G401.6 (cell line): Measurements from ENCODE around the gene NPSR1.
"Not testable (repeated sequence)": the region's sequence is repeated elsewhere in the genome, so short reads cannot be mapped to it uniquely, and the experiment has no call there.

Source experiments
- FAIRE-seq: peaks from 2 replicates; lab custom pipeline; 2012; peaks lifted over from hg19 to GRCh38; lab: Jason Lieb, UNC

The NPSR1 gene

DNA sequence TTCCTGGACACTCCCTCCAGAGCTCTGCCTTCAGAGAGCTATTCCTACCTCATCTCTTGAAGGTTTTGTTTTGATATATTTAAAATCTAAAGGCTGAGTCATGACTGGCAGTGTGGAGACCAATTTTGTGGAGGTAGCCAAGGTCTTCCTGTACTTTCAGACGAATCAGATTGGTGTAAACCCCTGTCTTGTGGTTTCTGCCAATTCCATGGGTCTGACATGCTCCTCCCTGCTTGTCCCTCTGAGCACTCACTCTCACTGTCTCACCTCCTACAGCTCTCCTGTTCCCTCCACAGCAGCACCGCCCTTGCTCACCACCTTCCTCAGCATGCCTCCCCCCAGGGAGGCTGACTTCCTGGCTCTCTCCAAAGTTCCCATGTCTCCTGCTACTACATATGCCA is 179.8 kb downstream of the NPSR1 start:
- FAIRE-seq, result no peak

DNA sequence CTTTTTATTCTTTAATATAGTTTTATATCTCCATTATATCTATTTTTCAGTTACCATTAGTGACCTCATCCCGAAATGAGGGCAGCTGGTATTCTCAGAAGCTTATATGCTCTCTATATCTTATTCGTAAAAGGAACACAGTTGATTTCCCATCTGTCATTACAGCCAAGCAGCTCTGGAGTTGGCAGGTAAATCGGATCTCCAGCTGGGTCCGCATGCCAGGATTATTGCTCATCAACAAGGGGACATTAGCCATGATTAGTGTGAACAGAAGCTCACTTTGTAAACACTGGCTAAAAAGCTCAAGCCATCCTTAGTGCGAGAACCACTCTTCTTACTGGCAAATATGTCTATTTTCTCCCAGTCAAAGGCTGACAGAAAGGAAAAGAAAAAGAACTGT is 180.3 kb downstream of the NPSR1 start:
- no peak for FAIRE-seq

DNA sequence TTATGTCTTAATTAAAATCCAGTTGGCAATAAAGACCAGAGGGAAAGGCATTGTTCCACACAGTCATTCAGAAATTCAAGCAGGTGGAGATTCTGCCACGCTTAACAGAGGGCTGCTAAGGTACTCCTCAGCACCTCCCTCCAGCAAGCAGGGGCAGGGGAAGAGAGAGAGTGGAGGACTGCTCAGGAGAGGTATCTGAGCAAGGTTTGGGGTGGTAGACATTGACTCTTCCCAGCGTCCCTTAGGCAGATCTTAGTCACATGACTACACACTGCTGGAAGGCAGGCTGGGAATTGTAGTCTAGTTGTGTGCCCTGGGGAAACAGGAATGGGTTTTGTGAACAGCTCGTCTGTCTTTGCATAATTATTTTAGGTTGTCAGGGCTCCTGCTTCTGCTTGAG is 181.6 kb downstream of the NPSR1 start:
- no peak for FAIRE-seq

DNA sequence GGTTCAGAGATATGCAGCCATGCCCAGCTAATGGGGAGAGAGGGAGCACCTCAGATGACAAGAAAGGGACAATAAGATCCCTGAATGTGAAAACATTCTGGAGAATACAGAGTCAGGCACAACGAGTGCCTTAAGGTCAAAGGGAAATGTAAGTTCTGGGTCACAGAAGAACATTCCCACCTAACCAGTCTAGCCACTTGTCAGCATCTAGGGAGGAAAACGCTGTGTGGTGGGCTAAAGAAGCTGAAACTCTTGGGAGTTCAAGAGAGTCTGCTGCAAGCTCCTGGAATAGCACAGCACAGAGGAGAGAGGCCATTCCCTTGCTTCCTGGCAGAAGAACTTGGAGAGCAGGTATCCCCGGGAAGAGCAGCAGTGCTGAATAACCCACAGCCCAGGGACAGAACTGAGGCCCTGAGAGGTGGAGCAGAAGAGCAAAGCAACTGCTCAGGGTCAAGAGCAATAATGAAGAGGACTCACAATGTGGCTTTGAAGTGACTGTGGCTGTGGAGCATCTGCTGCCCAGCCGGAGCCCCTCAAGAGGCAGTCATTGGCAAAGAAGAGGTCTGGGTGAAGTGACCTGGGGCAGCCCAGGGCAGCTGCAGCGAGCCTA is 182.3 kb downstream of the NPSR1 start:
- no peak for FAIRE-seq

DNA sequence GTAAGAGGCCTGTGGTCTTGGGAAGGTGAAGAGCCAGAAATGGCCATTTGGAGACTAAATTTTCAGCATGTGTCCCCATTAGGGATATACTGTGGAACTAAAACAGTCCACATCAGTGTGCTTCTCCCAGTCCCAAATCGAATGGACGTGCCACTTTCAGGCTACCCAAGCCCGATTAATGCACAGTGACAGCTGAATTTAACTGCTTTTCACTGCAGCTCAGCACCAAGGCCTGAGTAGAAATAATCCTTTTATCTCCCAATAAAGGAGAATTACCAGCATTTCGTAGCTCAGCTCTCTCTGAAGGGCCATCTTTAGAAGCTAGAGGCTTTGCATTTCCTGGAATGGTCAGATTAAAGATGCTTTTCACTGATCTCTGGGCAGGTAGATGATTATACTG is 183.3 kb downstream of the NPSR1 start:
- FAIRE-seq, result no peak

DNA sequence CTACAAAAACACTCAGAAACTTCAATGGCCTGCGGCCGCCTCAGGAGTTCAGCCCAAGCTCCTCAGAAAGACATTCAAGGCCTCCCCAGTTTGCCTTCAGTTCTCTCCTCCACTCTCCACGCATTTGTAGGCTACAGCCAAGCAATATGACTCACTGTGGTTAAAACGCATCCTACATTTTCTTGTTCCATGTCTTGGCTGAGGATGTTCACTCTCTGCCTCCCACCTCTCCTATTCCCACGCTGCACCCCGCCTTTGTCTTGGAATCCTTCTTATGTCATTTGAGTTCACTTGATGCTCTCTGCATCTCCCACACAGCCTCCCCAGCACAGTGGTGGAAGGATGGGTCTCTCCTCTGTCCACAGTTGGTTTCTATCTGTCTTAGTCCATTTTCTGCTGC is 184.8 kb downstream of the NPSR1 start:
- no peak for FAIRE-seq

DNA sequence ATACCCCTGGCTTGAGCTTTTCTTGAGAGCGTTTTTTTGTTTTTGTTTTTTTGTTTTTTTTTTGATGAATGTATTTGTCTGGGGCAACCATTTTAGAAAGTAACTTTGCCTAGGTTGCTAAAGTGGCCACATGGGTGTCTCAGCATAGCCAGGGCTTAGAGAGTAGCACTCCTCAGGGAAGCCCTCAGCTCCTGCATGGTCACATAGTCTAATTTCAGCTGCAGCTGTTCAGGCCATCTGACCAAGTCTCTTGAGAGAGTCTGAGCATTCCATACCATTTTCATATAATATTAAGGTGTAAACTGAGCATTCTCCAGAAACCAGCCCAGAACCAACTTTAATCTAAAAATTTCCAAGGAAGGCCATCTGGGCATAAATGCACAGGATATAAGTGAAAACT is 186.4 kb downstream of the NPSR1 start:
- FAIRE-seq, result no peak

DNA sequence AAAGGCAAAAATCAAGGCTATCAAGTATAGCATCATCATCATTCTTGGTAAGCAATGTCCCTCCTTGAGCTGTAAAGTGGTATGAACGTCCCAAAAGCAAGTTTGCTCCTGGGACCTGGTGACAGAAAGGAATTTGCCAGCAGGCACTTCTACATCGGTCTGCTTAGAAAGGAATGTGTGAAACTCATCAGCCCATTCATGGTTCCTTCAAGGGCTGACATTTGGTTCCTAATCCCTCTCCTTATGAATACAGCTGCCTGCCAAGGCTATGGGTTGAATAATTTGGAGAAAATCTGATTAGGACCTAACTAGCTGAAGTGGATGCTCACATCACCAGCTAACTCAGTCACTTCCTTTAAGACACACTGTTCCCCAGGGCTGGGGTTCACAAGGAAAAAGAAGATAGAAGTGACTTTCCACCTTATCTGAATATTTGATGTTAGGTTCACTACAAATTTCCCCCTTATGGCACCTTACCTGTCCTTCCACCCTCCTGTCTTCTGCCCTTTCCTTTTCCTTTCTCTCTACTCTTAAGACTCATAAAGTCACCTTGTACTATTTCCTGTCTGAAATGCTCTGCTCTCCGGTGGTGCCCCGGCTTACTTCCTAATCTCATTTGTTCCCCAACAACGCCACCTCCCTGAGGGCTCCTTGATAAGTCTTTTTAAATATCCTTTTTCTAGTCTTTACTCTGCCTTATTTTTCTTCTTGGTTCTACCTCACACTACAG is 187.1 kb downstream of the NPSR1 start:
- FAIRE-seq, result no peak

DNA sequence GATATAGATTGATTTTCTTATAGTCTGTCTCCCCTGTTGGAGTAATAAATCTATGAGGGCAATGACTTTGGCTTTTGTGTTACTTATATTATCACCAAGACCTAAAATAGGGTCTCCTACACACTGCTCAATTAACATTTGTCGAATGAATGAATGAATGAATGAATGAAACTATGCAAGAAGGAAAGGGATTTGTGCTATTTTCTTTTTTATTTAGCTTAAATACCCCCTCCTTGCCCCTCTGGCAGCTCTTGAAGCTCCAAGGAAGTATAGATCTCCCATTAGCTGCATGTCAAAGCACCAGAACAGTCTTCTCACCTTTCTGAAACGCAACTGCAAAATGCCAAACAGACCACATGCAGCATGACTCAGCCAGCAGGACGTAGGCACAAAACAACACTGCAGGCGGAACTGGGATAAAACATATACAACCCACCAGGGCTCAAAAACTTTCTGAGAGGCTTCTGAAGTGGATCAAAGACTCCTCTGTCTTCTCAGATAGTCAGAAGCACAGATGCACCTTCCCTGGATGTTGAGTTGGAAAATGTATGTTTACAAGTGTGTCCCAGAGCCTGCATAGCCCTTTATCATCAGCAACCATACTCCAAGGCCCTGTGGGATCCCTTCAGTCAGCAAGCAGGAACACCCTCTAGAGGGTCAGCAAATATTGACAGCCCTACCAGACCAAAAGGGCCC is 187.8 kb downstream of the NPSR1 start:
- FAIRE-seq, result no peak

DNA sequence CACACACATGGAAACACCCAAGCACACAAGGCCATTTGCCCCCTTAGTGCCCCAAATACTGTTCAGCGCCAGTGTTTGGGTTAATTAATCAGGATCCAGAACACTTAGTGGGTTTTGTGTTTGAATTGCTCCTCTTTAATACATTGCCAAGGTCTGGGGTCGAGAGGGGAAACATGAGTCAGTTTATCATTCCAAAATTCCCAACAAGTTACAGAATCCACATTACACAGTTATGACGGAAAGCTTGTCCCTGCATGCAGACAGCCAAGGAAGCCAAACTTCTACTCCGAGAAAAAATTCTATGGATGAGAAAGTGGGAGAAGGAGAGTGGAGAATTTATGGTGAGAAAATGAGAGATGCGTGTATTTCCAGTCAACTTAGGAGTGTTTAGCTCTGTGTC is 189.0 kb downstream of the NPSR1 start:
- FAIRE-seq, result no peak

DNA sequence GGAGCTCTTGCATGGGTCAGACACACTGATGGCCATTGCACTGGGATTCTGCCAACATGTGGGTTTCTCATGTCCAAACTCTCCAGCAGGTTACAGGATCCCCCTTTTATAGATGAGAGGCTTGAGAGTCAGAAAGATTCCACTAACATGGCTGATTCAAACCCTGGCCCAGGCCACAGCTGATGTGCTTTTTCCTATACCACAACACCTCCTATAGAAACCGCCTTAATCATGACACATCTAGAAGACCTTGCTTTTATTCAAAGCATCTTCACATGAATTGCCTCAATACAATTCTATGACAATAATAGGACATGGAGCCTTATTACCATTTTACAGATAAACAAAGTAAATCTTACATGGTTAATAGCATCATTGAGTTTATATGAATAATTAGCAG is 190.7 kb downstream of the NPSR1 start:
- no peak for FAIRE-seq

DNA sequence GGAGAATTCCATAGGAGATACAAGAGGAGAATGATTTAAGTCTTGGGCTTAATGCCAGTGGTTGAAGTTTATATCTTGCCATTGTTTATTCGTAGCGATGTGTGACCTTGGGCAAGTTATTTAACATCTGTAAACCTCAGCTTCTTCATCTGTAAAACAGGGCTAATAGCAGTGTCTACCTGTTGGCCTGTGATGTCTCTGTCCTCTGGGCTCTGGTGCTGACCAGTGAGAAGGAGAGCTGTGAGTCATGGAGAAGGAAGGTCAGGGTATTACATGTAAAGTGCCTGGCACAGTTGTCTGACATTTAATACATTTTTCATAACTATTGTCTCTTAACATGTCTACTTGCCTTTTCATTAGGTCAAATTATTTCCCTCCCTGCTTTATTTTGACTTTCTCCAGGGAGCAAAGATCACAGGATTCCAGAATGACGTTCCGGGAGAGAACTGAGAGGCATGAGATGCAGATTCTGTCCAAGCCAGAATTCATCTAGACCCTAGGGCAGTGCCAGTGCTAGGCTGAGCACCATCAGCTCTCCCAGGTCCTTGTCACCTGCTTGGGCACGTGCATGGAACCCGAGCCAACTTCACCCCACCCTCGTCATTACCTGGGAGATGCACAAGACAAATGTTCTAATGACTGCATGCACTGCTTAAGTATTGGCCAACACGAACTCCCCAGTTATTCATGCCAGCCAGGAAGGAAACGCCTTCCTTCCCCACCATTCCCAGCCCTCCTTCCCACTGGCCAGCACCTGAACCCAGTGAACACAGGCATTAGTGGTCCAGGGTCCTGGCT is 191.3 kb downstream of the NPSR1 start:
- FAIRE-seq, result no peak

DNA sequence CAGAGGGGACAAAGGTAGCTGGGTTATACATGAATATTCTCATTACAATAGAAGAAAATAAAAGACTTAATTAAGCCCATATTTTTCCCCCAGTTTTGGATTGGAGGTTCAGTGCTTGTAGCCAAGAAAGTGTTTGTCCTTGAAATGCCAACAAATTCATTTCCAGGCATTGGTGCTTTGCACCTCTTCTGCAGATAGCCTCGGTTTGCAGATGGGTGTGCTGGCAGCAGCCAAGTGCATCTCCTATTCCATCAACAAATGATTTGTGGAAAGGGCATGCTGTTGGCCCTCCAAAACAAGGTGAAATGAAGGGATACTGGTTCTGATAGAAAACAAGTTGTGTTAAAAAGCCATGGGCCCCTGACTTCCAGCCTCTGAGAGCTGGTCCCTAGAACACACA is 192.0 kb downstream of the NPSR1 start:
- FAIRE-seq, result no peak

DNA sequence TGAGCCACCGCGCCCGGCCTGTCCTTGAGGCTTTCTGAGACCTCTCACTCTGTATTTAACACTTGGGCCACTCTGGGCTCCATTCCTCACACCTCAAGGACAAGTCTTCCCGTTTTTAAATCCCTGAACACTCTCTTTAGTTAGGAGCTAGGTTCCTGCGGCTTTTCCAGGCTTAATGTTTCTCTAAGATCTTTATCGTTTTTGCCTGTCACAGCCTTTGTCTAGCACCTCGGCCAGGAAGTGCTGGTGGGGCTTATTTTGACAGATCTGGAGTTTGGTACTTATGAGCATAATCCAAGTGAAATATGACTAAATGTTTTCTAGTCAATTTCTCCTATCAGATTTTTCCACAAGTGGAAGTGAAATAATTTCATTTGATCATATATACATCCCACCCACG is 192.7 kb downstream of the NPSR1 start:
- FAIRE-seq, result no peak

DNA sequence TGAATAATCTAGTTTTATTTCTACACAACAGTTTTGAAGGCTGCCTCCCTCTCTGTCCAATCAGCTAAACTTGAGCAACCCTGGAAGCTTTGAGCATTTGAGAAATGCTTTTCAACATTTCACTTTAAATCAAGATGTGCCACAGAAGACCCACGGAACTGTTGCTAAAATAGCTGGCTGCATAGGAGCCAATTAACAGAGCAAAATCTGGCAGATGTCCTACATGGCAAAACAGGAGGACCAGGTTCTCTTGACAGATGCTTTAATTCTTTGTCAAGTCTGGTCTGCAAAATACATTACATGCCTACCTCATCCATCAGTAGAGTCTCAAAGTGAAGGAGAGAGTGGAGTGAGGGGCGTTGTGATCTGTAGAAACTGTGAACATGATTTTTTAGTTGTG is 193.4 kb downstream of the NPSR1 start:
- FAIRE-seq, result no peak

DNA sequence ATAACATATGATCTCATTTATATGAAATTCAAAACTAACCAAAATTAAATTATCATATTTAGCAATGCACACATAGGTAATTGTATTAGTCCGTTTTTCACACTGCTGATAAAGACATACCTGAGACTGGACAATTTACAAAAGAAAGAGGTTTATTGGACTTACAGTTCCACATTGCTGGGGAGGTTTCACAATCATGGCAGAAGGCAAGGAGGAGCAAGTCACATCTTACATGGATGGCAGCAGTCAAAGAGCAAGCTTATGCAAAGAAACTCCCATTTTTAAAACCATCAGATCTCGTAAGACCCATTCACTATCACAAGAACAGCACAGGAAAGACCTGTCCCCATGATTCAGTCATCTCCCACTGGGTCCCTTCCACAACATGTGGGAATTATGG is 200.4 kb downstream of the NPSR1 start:
- not testable (repeated sequence) for FAIRE-seq

DNA sequence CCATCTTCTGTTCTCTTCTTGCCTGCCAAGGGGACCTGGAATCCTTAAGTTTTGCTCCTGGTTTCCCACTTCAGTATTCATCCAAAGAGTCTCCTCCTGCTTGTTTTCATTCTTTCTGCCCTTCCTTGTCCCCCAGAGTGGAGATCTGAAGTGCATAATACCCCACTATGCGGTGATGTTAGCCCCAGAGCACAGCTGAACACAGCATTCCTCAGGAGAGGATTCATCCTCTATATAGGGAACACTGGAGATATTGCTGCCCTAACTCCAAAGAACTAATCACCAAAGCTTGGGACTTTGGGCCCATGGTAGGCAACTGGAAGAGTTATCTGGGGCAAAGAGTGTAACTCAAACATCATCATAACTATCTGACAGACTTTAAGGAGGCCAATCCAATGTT is 201.3 kb downstream of the NPSR1 start:
- FAIRE-seq, result not testable (repeated sequence)

DNA sequence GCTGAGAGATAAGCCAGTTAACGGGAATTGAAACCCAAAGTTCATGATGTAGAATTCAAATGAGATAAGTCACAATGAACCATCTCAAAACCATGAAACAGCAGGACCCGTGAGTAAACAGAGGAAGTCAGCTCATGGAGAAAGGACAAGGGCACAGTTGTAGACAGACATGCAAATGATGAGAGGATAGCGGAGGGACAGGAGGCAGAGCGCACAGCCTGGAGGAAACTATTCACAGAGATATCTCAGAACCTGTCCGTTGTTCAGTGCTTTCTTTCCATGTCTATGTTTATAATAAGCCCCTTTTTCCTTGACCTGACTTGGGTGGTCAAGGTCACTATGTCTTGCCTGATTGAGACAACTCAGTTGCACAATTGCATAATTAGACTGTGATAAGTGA is 208.2 kb downstream of the NPSR1 start:
- not testable (repeated sequence) for FAIRE-seq

DNA sequence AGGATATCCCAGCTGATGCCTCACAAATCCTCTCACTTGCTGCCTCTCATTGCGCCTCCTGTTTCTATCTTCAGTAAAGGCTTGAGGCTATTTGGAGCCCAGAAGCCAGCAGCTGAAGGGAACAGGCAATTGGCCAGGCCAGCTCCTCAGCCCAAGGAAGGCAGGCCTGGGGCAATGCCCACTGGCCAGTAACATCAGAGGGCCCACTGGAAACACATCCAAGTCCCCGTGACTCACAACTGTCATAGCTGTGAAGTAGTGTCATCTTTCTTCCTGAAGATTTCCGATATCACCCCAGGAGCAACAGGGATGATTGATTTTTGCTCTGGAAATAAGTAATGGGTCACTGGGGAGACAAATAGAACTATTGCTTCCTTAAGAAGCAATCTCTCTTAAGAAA is 209.3 kb downstream of the NPSR1 start:
- FAIRE-seq, result not testable (repeated sequence)

DNA sequence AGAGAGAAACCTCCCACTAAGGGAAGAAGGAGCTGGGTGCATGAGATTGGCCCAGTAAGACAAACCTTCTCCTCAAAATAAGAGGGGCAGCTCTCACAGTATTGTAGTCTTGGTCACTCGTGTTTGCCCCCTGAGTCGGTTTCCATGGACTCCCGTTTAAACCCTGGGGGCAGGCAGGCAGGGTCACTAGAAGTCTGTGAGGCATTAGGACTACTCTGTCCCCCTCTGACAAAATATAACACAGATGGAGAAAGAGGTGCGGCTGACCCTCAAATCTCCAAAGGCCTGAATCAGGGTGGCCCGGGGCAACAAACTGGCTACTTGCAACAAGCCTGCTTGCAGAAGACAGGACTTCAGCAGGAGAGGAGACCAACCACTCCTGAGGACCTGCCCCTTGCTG is 210.6 kb downstream of the NPSR1 start:
- not testable (repeated sequence) for FAIRE-seq

DNA sequence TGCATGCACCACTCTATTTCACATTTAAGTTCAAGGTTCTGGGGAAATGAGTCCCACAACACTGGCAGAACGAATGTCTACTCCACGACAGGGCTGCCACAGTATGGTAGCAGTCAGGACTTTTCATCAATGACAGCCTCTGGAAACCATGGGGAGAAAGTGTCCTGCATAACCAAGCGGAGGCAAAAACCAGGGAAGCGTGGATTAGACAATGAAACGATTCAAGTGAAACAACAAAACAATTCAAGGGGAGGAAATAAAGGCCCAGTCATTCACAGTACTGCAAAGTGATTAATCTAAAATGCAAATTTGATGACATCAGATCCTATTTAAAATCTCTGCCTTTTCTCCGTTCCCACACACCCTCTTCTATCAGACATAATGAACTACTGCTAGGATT is 211.0 kb downstream of the NPSR1 start:
- FAIRE-seq, result no peak

DNA sequence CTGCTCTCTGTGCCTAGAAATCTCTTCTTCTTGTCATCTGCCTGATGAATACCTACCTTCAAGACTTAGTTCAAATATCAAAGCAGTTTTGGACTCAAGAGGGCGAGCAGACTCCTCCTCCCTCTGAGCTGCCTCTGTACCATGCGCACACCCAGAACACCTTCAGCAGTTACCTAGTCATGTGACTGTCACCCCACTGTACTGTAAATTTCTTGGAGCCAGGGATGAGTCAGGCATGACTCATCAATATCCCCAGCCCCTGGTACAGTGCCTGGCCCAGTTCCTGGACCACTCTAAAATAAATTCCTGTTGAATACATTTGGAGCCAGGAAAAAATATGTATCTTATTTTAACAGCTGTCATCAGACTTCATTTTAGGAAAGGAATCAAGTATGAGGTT is 212.0 kb downstream of the NPSR1 start:
- FAIRE-seq, result not testable (repeated sequence)

DNA sequence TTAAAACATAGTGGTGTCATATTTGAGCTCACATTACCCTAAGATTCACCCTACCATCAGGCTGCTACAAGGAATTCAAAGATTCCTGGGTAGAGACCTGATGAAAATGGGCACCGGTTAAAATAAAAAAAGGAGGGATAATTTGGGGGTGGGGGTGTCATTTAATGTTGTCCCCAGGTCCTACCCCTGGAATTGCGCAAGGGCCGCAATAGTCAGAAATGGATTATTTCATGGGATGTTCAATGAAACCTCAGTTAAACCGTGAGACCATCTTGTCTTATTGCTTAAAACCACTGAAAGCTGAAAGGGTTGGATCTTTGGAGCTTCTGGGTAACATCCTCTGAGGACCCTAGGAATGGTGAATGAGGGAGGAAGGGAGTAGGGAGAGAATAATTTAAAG is 216.3 kb downstream of the NPSR1 start:
- not testable (repeated sequence) for FAIRE-seq
